Nephron (organoid): ENCODE results near the gene FHOD3.

Experiments used
- H3K27ac Mint-ChIP-seq, 3 experiments: 2 replicates each; pipeline ENCODE4 v1.8.0; 2020; ENCODE audit warnings: mixed read lengths in 3 of 3, mild to moderate bottlenecking in 2 of 3, moderate library complexity in 1 of 3
- H3K27me3 Mint-ChIP-seq: 2 replicates; pipeline ENCODE4 v1.8.0; 2021; ENCODE audit warnings: low read depth, mild to moderate bottlenecking, moderate library complexity, mixed read lengths
- H3K36me3 Mint-ChIP-seq: 2 replicates; pipeline ENCODE4 v1.8.0; 2020; ENCODE audit warnings: low read depth, mixed read lengths
- H3K4me1 Mint-ChIP-seq: 2 replicates; pipeline ENCODE4 v1.8.0; 2020; ENCODE audit warnings: mixed read lengths
- H3K4me3 Mint-ChIP-seq, 3 experiments: 2 replicates each; pipeline ENCODE4 v1.8.0; 2020; ENCODE audit warnings: mild to moderate bottlenecking in 3 of 3, mixed read lengths in 3 of 3, moderate library complexity in 2 of 3
- H3K9me3 Mint-ChIP-seq: 2 replicates; pipeline ENCODE4 v1.8.0; 2020; ENCODE audit warnings: mixed read lengths
- CTCF ChIP-seq, 3 experiments: fragments of 200-600 bp; sonication (generic); IDR thresholded peaks; one replicate each; pipeline ENCODE4 v1.5.0; 2021; ENCODE audit warnings: antibody characterized with exemption in 3 of 3; ENCODE audit not compliant: unreplicated experiment in 3 of 3

The FHOD3 gene

GRCh38 chr18:36643061-36643460 is 345.5 kb downstream of the FHOD3 start:
- Mint-ChIP-seq H3K9me3 (no peaks in the 10 kb centered on the region), H3K4me3 (no peak overlapping the region), H3K4me1 (peaks cover 13% of the 10 kb centered on the region), H3K36me3 (no peaks in the 10 kb centered on the region), H3K27me3 (no peaks in the 10 kb centered on the region), H3K27ac (no peak overlapping the region)
- TF ChIP-seq CTCF (IDR thresholded peaks at IDR 0.05; ENCODE audit: unreplicated experiment in 3 of 3): no peak

- no peak for TF ChIP-seq CTCF (IDR thresholded peaks at IDR 0.05; ENCODE audit: unreplicated experiment in 3 of 3)
Measured at GRCh38 chr18:36648803-36649202, 351.3 kb downstream of the FHOD3 start.

GRCh38 chr18:36649205-36649604 is 351.7 kb downstream of the FHOD3 start:
- peaks cover 4% of the 10 kb centered on the region for H3K36me3 Mint-ChIP-seq
- no peak overlapping the region for H3K4me3 Mint-ChIP-seq
- H3K4me1 Mint-ChIP-seq: peaks cover 4% of the 10 kb centered on the region
- no peak for TF ChIP-seq CTCF (IDR thresholded peaks at IDR 0.05; ENCODE audit: unreplicated experiment in 3 of 3)
- H3K27ac Mint-ChIP-seq: no peak overlapping the region
- peaks cover 3% of the 10 kb centered on the region for H3K9me3 Mint-ChIP-seq
- H3K27me3 Mint-ChIP-seq: no peaks in the 10 kb centered on the region

More at GRCh38 chr18:36648803-36649202, 351.3 kb downstream of the FHOD3 start:
- Mint-ChIP-seq H3K27ac (no peak overlapping the region), H3K4me3 (no peak overlapping the region), H3K9me3 (peaks cover 3% of the 10 kb centered on the region), H3K4me1 (peaks cover 4% of the 10 kb centered on the region), H3K36me3 (peaks cover 4% of the 10 kb centered on the region), H3K27me3 (no peaks in the 10 kb centered on the region)

GRCh38 chr18:36650266-36650665 is 352.8 kb downstream of the FHOD3 start:
- H3K27ac Mint-ChIP-seq: no peak overlapping the region
- TF ChIP-seq CTCF (IDR thresholded peaks at IDR 0.05; ENCODE audit: unreplicated experiment in 3 of 3): no peak
- no peak overlapping the region for H3K4me3 Mint-ChIP-seq
- H3K27me3 Mint-ChIP-seq: no peaks in the 10 kb centered on the region
- H3K9me3 Mint-ChIP-seq: peaks cover 3% of the 10 kb centered on the region
- H3K36me3 Mint-ChIP-seq: peaks cover 4% of the 10 kb centered on the region
- peaks cover 14% of the 10 kb centered on the region for H3K4me1 Mint-ChIP-seq

- Mint-ChIP-seq H3K4me3 (no peak overlapping the region), H3K36me3 (peaks cover 4% of the 10 kb centered on the region), H3K4me1 (peaks cover 18% of the 10 kb centered on the region), H3K27ac (no peak overlapping the region), H3K9me3 (peaks cover 3% of the 10 kb centered on the region), H3K27me3 (no peaks in the 10 kb centered on the region)
- TF ChIP-seq CTCF (IDR thresholded peaks at IDR 0.05; ENCODE audit: unreplicated experiment in 3 of 3): no peak
Measured at GRCh38 chr18:36650906-36651305, 353.4 kb downstream of the FHOD3 start.

- Mint-ChIP-seq H3K4me3 (no peak overlapping the region), H3K27ac (no peak overlapping the region), H3K9me3 (peaks cover 3% of the 10 kb centered on the region), H3K27me3 (no peaks in the 10 kb centered on the region), H3K4me1 (peaks cover 18% of the 10 kb centered on the region), H3K36me3 (peaks cover 4% of the 10 kb centered on the region)
- no peak for TF ChIP-seq CTCF (IDR thresholded peaks at IDR 0.05; ENCODE audit: unreplicated experiment in 3 of 3)
Measured at GRCh38 chr18:36652503-36652902, 355.0 kb downstream of the FHOD3 start.
